Effector memory CD4-positive, alpha-beta T cell (primary cell): ENCODE data around the gene ZNF837.
A peak's percentile ranks its signal among the peaks of the same experiment; 100 is the strongest.

ENCODE experiments used
- DNase-seq, 3 donors: peaks; one replicate each; pipeline ENCODE4 v3.0.0-alpha.2; 2020
- H3K27ac ChIP-seq: 2 replicates; pipeline ENCODE4 v1.7.0; 2013; ENCODE audit warnings: mild to moderate bottlenecking, low read length, moderate library complexity; ENCODE audit not compliant: insufficient read depth, poor library complexity, severe bottlenecking
- H3K27me3 ChIP-seq: replicated peaks from 2 replicates; pipeline ENCODE4 v1.7.0; 2013; ENCODE audit warnings: mild to moderate bottlenecking, low read length; ENCODE audit not compliant: insufficient read depth, control insufficient read depth, poor library complexity, severe bottlenecking
- H3K36me3 ChIP-seq: 2 replicates; pipeline ENCODE4 v1.7.0; 2013; ENCODE audit warnings: mild to moderate bottlenecking, low read length, moderate library complexity; ENCODE audit not compliant: control insufficient read depth, insufficient read depth
- H3K4me1 ChIP-seq: 2 replicates; pipeline ENCODE4 v1.7.0; 2013; ENCODE audit warnings: low read length, mild to moderate bottlenecking; ENCODE audit not compliant: control insufficient read depth, insufficient read depth, poor library complexity, severe bottlenecking
- H3K4me3 ChIP-seq: 2 replicates; pipeline ENCODE4 v1.7.0; 2013; ENCODE audit warnings: low read length, low read depth, mild to moderate bottlenecking; ENCODE audit not compliant: insufficient read depth, poor library complexity, severe bottlenecking
- H3K9me3 ChIP-seq: 2 replicates; pipeline ENCODE4 v1.7.0; 2013; ENCODE audit warnings: mild to moderate bottlenecking, low read length, moderate library complexity; ENCODE audit not compliant: control insufficient read depth

The ZNF837 gene

DNA sequence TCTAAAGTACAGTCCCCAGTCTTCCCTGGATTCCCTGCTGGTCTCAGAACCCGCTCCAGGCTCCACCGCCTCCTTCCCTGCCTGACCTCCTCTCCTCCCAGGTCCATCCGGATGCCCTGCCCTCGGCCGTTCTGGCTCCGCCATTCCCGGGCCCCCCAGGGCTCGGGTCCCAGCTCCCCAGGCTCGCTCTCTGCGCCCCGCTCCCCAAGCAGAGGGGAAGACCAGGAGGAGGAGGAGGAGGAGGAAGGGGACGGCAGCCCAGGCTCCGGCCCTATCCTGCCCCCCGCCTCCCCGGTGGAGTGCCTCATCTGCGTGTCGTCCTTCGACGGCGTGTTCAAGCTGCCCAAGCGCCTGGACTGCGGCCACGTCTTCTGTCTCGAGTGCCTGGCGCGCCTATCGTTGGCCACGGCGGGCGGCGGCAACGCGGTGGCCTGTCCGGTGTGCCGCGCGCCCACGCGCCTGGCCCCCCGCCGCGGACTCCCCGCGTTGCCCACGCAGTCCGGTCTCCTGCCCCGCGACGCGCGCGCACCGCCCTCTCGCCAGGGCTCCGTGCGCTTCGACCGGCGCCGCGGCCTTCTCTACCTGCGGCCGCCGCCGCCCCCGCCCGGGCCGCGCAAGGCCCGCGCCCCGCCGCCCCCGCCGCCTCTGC lies 15.3 kb upstream of the ZNF837 start:
- Histone ChIP-seq H3K36me3 (peaks cover 31% of the 10 kb centered on the region), H3K27me3 (peaks cover 4% of the 10 kb centered on the region), H3K4me1 (peaks cover 12% of the 10 kb centered on the region), H3K9me3 (no peaks in the 10 kb centered on the region), H3K4me3 (no peak overlapping the region), H3K27ac (no peak overlapping the region)
- DNase-seq, result no peak

DNA sequence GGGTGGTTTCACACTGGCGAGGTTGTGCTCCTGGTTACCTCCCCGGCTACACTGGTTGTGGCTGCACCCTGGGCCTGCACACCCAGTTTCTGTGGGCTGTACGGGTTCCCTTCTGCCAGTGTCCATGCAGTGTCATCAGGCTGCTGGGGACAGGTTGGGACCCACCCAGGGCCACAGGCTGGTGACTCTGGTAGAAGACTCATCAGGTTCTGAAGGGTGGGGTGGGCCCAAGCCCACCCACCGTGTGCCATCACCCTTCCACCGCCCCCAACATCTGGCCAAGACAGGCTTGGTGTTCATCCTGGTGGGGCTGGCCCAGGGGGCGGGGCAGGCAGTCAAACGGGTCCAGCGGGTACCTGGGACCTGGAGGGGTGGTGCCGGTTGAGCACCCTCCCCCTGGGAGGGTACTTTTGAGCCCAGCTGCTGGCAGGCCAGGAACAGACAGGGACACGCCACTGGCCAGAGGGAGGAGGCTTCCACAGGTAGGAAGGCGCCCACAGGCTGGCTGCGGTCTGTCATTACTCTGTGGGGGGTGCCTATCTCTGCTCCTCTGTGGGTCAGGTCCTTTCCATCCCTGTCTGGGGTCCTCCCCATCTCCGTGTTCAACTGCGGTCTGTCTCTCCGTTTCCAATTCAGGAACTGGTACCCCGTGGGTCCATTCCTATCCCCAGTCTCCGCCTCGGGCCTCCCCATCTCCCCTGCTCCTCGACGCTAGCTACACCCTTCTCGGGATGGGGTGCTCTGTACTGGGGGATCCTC lies 14.6 kb upstream of the ZNF837 start, which contains the start of gene RNF225:
TSS of gene RNF225 (plus strand) at position 437 of the 759 bp plus-strand sequence. CDS start 434 bp downstream, outside the sequence.
- no peak within 1 kb of the TSS for H3K4me3 ChIP-seq
- DNase-seq, result no peak
- H3K27me3 ChIP-seq, result peaks cover 4% of the 10 kb centered on the region
- H3K9me3 ChIP-seq, result no peaks in the 10 kb centered on the region
- H3K4me1 ChIP-seq, result peaks cover 5% of the 10 kb centered on the region
- H3K27ac ChIP-seq, result no peak within 1 kb of the TSS
- peaks cover 35% of the 10 kb centered on the region for H3K36me3 ChIP-seq

DNA sequence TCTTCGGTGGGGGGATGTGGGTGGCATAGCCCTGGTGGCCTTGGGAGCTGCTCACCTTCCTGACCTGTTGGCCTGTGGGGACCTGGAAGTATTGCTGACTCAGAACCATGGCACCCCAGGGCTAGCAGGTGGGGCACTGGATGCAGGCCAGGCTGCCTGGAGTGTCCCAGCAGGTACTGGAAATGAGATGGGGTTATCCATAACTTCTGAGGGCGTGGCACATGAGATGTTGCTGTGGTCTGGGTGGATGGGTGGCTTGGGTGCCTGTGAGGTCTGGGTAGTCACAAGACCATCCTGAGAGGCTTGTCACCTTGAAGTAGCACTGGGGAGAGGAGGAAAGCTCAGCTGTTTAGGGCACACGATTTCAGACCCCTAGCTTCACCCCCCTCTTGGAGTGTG lies 14.0 kb upstream of the ZNF837 start:
- DNase-seq, result no peak
- H3K27ac ChIP-seq, result no peak overlapping the region
- peaks cover 35% of the 10 kb centered on the region for H3K36me3 ChIP-seq
- no peaks in the 10 kb centered on the region for H3K9me3 ChIP-seq
- peaks cover 4% of the 10 kb centered on the region for H3K27me3 ChIP-seq
- H3K4me1 ChIP-seq, result peaks cover 3% of the 10 kb centered on the region
- no peak overlapping the region for H3K4me3 ChIP-seq

DNA sequence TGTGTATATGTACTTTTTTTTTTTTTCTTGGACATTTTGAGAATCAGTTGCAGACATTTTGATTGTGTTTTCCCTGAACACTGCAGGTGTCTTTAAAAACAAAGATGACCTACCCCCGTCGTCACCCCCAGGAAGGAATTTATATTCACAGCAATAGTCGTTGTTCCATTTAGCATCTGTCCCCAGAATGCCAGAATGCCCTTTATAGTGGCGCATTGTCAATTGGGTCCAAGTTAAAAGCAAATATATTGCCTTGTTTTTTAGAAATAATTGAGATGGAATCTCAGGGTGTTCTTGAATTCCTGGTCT lies 12.8 kb upstream of the ZNF837 start:
- Histone ChIP-seq H3K36me3 (peaks cover 41% of the 10 kb centered on the region), H3K27ac (no peak overlapping the region), H3K4me1 (peaks cover 3% of the 10 kb centered on the region), H3K9me3 (no peaks in the 10 kb centered on the region), H3K27me3 (peaks cover 4% of the 10 kb centered on the region), H3K4me3 (no peak overlapping the region)
- no peak for DNase-seq

DNA sequence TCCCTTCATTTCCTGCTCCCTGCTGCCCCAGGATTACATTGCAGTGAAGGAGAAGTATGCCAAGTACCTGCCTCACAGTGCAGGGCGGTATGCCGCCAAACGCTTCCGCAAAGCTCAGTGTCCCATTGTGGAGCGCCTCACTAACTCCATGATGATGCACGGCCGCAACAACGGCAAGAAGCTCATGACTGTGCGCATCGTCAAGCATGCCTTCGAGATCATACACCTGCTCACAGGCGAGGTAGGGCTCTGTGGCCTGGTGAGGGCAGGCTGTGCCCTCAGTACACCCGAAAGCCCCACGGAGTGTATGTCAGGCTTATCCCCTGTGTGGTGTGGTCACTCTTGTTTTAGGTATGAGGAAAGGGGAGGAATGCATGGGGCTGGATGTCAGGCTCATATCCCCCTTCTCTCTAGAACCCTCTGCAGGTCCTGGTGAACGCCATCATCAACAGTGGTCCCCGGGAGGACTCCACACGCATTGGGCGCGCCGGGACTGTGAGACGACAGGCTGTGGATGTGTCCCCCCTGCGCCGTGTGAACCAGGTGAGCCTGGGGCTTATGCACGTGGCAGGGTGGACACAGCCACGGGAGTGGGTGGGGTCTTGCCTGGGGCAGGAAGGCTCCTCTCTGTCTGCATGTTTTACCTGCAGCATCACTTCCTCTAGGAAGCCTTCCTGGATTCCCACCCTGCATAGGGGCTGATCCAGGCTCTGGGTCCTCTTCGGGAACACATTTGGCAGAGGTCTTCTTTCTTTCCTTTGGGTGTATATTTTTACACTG lies 12.3 kb upstream of the ZNF837 start:
- H3K36me3 ChIP-seq, result peaks cover 41% of the 10 kb centered on the region

DNA sequence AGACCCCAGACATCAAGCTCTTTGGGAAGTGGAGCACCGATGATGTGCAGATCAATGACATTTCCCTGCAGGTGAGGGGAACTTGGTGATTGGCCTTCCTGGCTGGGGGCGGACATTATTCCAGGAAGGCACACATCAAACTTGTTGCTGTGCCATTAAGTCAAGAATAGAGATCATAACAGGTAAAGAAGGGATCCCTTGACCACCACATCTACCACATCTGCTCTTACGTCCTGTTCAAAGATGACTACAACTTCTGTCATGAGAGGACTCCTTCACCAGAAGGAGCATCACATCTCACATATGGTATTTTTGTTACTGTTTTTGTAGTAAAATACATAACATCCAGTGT lies 7.3 kb upstream of the ZNF837 start:
- H3K4me3 ChIP-seq, result peak overlapping the region; percentile 71
- no peaks in the 10 kb centered on the region for H3K9me3 ChIP-seq
- no peaks in the 10 kb centered on the region for H3K27me3 ChIP-seq
- H3K27ac ChIP-seq, result no peak overlapping the region
- peaks cover 26% of the 10 kb centered on the region for H3K4me1 ChIP-seq
- DNase-seq, result no peak
- H3K36me3 ChIP-seq, result peaks cover 21% of the 10 kb centered on the region

More for the DNA sequence above, 12.3 kb upstream of the ZNF837 start:
- no peak for DNase-seq
- Histone ChIP-seq H3K4me1 (peaks cover 4% of the 10 kb centered on the region), H3K4me3 (no peak overlapping the region), H3K27ac (no peak overlapping the region), H3K9me3 (no peaks in the 10 kb centered on the region), H3K27me3 (peaks cover 4% of the 10 kb centered on the region)

DNA sequence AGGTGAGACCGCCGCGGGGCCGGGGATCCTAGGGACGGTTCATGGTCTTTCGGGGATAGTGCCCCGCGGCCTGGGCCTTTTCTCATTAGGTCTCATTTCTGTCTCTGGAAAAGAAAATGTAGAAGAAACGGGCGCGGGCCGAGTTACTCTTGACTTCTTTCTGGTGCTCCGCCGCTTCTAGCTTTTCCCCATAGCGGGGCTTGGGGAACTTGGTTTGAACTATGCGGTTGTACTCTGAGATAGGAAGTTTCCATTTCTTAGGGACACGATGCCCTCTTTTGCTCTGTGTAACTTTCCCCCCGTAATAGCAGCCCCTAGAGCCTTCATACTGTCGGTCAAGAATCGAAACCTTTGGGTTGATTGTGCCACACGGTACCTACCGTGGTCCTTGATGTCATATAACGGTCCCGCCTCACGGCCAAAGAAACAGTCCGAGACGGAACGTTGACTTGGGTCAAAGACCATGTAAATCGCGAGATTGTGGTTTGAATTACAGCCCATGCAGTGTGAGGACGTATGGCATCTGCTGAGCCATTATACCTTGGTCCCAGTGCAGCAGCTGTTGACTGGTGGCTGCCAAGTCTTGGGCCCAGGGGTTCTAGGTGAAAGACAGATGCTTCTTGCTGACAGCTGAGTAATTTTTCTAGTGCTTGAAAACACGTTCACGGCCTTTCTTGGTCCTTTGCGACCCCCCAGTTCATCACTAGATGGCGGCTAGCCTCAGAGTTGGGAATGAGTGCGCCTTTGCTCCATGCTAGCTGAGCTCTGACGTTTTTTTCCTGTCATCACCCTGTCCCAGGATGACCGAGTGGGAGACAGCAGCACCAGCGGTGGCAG lies 6.7 kb upstream of the ZNF837 start:
- Histone ChIP-seq H3K36me3 (peaks cover 15% of the 10 kb centered on the region), H3K9me3 (no peaks in the 10 kb centered on the region), H3K4me1 (peaks cover 26% of the 10 kb centered on the region), H3K27ac (peak overlapping the region; percentile 98), H3K4me3 (peak overlapping the region; percentile 71), H3K27me3 (no peaks in the 10 kb centered on the region)
- no peak for DNase-seq

DNA sequence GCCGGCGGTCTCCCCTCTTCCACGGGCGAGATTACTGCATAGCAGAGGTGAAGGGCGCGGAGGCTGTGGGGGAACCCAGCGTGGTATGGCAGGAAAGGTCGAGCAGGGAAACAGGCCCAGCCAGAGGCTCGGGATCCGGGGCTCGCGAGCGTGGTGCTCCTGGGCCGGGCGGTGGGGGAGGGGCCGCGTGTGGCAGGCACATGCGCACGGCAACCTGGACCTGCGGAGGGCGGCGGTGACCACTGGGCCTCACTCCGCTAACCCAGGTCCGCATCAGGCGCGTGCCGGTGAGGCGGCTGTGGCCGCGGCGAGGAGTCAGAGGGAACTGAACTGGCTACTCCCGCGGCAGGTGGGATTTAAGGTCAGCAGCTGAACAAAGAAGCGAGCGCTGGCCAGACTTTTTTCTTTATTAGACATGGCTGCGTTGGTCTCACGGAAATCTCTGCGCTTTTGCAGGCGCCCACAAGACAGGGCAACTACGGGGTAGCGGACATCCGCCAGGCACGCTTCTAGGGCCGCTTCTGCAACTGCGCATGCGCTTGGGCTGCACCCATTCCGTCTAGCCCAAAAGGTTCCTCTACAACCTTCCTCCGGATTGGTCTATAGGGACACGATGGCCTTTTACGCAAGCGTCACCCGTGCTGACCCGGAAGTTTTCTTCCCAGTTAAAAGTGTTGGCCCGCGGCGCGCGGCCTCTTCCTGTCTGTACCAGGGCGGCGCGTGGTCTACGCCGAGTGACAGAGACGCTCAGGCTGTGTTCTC lies 5.9 kb upstream of the ZNF837 start, which contains the start of gene RPS5:
TSS of gene RPS5 (plus strand) at position 694 of the 762 bp plus-strand sequence. CDS start 869 bp downstream, outside the sequence.
- Histone ChIP-seq H3K27me3 (no peaks in the 10 kb centered on the region), H3K27ac (peak within 1 kb of the TSS; percentile 98), H3K9me3 (no peaks in the 10 kb centered on the region), H3K4me3 (peak within 1 kb of the TSS; percentile 71), H3K36me3 (peaks cover 11% of the 10 kb centered on the region), H3K4me1 (peaks cover 31% of the 10 kb centered on the region)
- peak; percentile 95 for DNase-seq
